C4-2B (cell line): ENCODE measurements around the gene FUT8.

Experiments used
- CTCF ChIP-seq: fragments of 450-650 bp; conservative IDR thresholded peaks from 2 replicates; pipeline ENCODE4 v1.5.1; 2017; ENCODE audit warnings: mild to moderate bottlenecking
- ZFX ChIP-seq: fragments of 450-650 bp; IDR thresholded peaks from 2 replicates; pipeline ENCODE4 v1.6.1; 2017

GRCh38 chr14:65599375-65599774, 186.8 kb downstream of the FUT8 start:
- TF ChIP-seq CTCF (no peak), ZFX (no peak)
